Cardiac muscle cell (in vitro differentiated cells and primary cell): ENCODE data around the gene C11orf68. TPM values are rescaled to one million over a fixed set of nuclear protein-coding genes. Genes with fewer than 3 reads are reported as not detected.

ENCODE experiments used
- DNase-seq, 2 donors: peaks; one replicate each; pipeline versions ENCODE4 v3.0.0 to v3.0.0-alpha.2; 2010 to 2017; ENCODE audit warnings: low read depth in 1 of 2, low spot score in 1 of 2
- H3K27ac ChIP-seq: fragments of 200-600 bp; sonication (generic); 2 replicates; pipeline ENCODE4 v1.5.1; 2016
- H3K27me3 ChIP-seq: fragments of 200-600 bp; sonication (generic); 2 replicates; pipeline ENCODE4 v1.6.0; 2016; ENCODE audit warnings: control low read depth
- H3K36me3 ChIP-seq: fragments of 200-600 bp; sonication (generic); 2 replicates; pipeline ENCODE4 v1.5.1; 2016; ENCODE audit warnings: control low read depth
- H3K4me1 ChIP-seq: fragments of 200-600 bp; sonication (generic); 2 replicates; pipeline ENCODE4 v1.8.1; 2017; ENCODE audit warnings: low read depth, mild to moderate bottlenecking, mixed run types
- H3K4me3 ChIP-seq: fragments of 200-600 bp; sonication (generic); 2 replicates; pipeline ENCODE4 v1.5.1; 2016; ENCODE audit warnings: mild to moderate bottlenecking
- H3K9me3 ChIP-seq: fragments of 200-600 bp; sonication (generic); 2 replicates; pipeline ENCODE4 v1.5.1; 2017; ENCODE audit warnings: low read depth, mild to moderate bottlenecking, control low read depth
- polyA plus RNA-seq: library from polyadenylated mRNA; unstranded; fragments of >200 nt; fragmentation: Nextera tagmentation; extraction: Ambion mirVana; gene quantifications from 2 replicates; pipeline ENCODE4 v1.2.1, GENCODE V29; 2016
- total RNA-seq: library from RNA; depleted of rRNA; stranded (reverse); fragments of >200 nt; gene quantifications from 2 replicates; pipeline ENCODE4 v1.2.3, GENCODE V29; 2016
- TF ChIP-seq, protein P1 (sequence below): IDR thresholded peaks from 2 replicates; pipeline ENCODE4 v1.5.1; 2012; ENCODE audit warnings: low read depth, mild to moderate bottlenecking, low read length

The C11orf68 gene
- total and polyA plus RNA-seq, 2 experiments from 2014 or later: 34.7 to 86.5 TPM

GRCh38 chr11:65961267-65962140, 42.6 kb upstream of the C11orf68 start, which contains the start of gene SART1:
Gene SART1 (plus strand): TSS chr11:65961734. CDS start chr11:65961781, 47 bp downstream.
- Histone ChIP-seq H3K4me3 (peak within 1 kb of the TSS; percentile 94), H3K27ac (peak within 1 kb of the TSS; percentile 90)
- TF ChIP-seq, protein P1, sequence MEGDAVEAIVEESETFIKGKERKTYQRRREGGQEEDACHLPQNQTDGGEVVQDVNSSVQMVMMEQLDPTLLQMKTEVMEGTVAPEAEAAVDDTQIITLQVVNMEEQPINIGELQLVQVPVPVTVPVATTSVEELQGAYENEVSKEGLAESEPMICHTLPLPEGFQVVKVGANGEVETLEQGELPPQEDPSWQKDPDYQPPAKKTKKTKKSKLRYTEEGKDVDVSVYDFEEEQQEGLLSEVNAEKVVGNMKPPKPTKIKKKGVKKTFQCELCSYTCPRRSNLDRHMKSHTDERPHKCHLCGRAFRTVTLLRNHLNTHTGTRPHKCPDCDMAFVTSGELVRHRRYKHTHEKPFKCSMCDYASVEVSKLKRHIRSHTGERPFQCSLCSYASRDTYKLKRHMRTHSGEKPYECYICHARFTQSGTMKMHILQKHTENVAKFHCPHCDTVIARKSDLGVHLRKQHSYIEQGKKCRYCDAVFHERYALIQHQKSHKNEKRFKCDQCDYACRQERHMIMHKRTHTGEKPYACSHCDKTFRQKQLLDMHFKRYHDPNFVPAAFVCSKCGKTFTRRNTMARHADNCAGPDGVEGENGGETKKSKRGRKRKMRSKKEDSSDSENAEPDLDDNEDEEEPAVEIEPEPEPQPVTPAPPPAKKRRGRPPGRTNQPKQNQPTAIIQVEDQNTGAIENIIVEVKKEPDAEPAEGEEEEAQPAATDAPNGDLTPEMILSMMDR: no peak

GRCh38 chr11:65960824-65961266, 42.0 kb upstream of the C11orf68 start:
- Histone ChIP-seq H3K36me3 (peaks cover 8% of the 10 kb centered on the region), H3K27me3 (no peaks in the 10 kb centered on the region), H3K4me3 (peak overlapping the region; percentile 94), H3K27ac (peak overlapping the region; percentile 90), H3K9me3 (no peaks in the 10 kb centered on the region), H3K4me1 (peaks cover 5% of the 10 kb centered on the region)
- no peak for DNase-seq
- TF ChIP-seq, protein P1: no peak

More at GRCh38 chr11:65961267-65962140, 42.6 kb upstream of the C11orf68 start, which contains the start of gene SART1:
- DNase-seq: peak; percentile 99
- H3K36me3 ChIP-seq: peaks cover 14% of the 10 kb centered on the region
- H3K27me3 ChIP-seq: no peaks in the 10 kb centered on the region
- H3K9me3 ChIP-seq: no peaks in the 10 kb centered on the region
- H3K4me1 ChIP-seq: peaks cover 5% of the 10 kb centered on the region

- Histone ChIP-seq H3K27me3 (no peaks in the 10 kb centered on the region), H3K27ac (peak overlapping the region; percentile 57), H3K4me1 (peaks cover 5% of the 10 kb centered on the region), H3K9me3 (no peaks in the 10 kb centered on the region), H3K36me3 (no peaks in the 10 kb centered on the region), H3K4me3 (no peak overlapping the region)
- TF ChIP-seq, protein P1: no peak
- DNase-seq: peak in 1 of 2 donors; percentile 18
Observed at GRCh38 chr11:65958774-65959420, 40.0 kb upstream of the C11orf68 start.

- H3K36me3 ChIP-seq: no peaks in the 10 kb centered on the region
- no peak overlapping the region for H3K4me3 ChIP-seq
- H3K27ac ChIP-seq: no peak overlapping the region
- H3K27me3 ChIP-seq: no peaks in the 10 kb centered on the region
- H3K4me1 ChIP-seq: peaks cover 5% of the 10 kb centered on the region
- H3K9me3 ChIP-seq: no peaks in the 10 kb centered on the region
- no peak for DNase-seq
- TF ChIP-seq, protein P1: no peak
Observed at GRCh38 chr11:65958291-65958690, 39.4 kb upstream of the C11orf68 start.

DNA sequence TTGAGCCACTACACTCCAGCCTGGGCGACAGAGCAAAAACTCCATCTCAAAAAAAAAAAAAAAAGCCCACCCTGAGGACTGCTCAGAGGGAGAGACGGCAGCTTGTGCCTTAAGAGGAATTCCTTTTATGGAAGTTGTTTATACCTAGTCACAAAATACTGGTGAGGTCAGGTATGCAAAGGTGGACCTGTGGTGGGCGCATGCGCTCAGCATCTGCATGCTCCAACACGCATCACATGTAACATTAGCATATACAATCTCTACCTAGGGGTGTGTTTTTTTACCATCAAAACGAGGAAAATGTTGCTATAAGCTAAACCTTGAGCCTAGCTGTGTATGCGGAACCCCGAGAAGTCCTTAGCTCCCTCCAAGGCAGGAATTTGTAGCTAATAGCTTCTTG, 35.9 kb upstream of the C11orf68 start:
- Histone ChIP-seq H3K9me3 (no peaks in the 10 kb centered on the region), H3K4me3 (no peak overlapping the region), H3K36me3 (no peaks in the 10 kb centered on the region), H3K27me3 (no peaks in the 10 kb centered on the region), H3K27ac (no peak overlapping the region), H3K4me1 (no peaks in the 10 kb centered on the region)
- TF ChIP-seq, protein P1: no peak
- DNase-seq: no peak
